Choroid plexus epithelial cell (primary cell): Measurements from ENCODE around the gene ABCB8.

Experiments used
- DNase-seq: peaks from one replicate; pipeline ENCODE4 v3.0.0-alpha.2; 2010; ENCODE audit warnings: low read depth
- H3K4me3 ChIP-seq: 2 replicates; pipeline ENCODE4 v1.5.1; 2011; ENCODE audit warnings: low read depth, mild to moderate bottlenecking, control low read depth, low read length, moderate library complexity
- TF ChIP-seq, protein P1 (sequence below): conservative IDR thresholded peaks from 2 replicates; pipeline ENCODE4 v1.5.1; 2011; ENCODE audit warnings: low read depth, mild to moderate bottlenecking, control low read depth, inconsistent platforms, low read length, moderate library complexity

Gene ABCB8

DNA sequence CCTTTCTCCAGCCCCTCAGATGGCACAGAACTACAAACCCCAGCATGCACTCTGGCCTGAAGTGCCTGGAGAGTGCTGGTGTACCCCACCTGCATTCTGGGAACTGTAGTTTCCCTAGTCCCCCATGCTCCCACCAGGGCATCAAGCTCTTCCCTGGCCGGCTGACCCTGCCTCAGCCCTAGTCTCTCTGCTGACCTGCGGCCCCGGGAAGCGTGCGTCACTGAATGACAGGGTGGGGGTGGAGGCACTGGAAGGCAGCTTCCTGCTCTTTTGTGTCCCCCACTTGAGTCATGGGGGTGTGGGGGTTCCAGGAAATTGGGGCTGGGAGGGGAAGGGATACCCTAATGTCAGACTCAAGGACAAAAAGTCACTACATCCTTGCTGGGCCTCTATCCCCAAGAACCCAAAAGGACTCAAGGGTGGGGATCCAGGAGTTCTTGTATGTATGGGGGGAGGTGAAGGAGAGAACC lies 35.4 kb upstream of the ABCB8 start:
- TF ChIP-seq, protein P1, sequence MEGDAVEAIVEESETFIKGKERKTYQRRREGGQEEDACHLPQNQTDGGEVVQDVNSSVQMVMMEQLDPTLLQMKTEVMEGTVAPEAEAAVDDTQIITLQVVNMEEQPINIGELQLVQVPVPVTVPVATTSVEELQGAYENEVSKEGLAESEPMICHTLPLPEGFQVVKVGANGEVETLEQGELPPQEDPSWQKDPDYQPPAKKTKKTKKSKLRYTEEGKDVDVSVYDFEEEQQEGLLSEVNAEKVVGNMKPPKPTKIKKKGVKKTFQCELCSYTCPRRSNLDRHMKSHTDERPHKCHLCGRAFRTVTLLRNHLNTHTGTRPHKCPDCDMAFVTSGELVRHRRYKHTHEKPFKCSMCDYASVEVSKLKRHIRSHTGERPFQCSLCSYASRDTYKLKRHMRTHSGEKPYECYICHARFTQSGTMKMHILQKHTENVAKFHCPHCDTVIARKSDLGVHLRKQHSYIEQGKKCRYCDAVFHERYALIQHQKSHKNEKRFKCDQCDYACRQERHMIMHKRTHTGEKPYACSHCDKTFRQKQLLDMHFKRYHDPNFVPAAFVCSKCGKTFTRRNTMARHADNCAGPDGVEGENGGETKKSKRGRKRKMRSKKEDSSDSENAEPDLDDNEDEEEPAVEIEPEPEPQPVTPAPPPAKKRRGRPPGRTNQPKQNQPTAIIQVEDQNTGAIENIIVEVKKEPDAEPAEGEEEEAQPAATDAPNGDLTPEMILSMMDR: no peak
- no peak overlapping the region for H3K4me3 ChIP-seq
- peak; percentile 63 for DNase-seq

DNA sequence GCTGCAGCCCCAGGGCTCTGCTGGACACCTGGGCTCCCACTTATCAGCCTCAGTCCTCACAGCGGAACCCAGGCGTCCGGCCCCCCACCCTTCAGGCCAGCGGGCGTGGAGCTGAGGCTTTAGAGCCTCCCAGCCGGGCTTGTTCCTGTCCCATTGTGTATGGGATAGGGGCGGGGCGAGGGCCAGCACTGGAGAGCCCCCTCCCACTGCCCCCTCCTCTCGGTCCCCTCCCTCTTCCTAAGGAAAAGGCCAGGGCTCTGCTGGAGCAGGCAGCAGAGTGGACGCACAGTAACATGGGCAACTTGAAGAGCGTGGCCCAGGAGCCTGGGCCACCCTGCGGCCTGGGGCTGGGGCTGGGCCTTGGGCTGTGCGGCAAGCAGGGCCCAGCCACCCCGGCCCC lies 34.7 kb upstream of the ABCB8 start:
- DNase-seq: no peak
- no peak overlapping the region for H3K4me3 ChIP-seq
- TF ChIP-seq, protein P1: no peak

DNA sequence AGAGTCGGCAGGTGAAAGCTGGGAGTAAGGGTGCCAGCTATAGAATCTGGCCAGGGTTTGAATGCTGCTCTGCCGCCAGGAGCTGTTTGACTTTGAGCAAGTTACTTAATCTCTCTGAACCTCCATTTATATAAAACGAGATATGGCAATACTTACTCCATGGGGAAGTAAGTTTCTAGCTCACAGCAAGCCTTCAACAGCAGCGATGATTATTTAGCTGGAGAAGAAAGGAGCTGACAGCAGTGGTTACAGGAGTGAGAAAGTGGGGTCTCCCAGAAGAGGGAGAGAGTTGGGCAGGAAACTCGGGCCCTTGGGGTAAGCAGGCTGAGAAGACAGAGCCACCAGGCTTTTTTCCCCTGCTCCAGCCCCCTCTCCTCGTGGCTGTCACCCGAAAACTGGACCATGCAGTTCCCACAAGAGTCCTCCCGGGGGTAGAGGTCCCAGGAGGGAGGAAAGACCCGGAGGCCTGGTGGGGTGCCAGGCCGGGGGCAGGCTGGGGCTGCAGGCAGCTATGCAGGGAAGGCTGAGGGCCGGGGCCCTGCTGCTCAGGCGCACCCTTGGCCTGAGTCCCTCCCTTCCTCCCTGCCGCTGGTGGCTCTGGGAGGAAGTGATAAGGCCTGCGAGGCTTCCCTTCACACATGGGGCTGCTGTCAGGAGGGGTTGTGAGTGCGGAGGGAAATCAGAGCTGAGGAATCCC lies 34.0 kb upstream of the ABCB8 start:
- TF ChIP-seq, protein P1: no peak
- H3K4me3 ChIP-seq: no peak overlapping the region
- no peak for DNase-seq

DNA sequence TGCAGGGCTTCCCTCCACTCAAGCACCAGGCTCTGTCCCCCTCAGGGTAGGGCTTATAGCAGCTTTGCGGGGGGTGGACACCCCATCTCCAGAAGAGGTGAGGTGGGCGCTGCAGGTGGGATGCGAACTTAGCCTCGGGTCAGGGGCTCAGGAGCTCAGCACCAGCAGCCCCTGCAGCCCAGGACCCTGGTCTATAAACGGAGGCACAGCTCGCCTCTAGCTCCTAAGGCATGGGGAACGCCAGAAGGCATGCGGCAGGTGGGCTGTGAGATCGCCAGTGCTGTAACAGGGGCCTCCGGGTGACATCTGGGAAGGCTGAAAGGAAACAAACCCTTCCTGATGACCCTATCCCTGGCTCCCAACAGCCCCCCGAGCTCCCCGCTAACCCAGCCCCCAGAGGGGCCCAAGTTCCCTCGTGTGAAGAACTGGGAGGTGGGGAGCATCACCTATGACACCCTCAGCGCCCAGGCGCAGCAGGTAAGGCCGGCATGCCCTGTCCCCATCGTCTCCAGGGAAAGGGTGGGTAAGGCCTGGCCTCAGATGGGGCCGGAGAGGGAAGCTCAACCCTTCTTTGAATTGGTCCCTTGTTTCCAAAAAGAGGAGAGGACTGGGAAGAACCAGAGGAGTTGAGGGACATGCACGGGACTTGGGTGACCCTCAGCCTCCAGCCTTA lies 33.3 kb upstream of the ABCB8 start:
- no peak for DNase-seq
- H3K4me3 ChIP-seq: no peak overlapping the region
- TF ChIP-seq, protein P1: no peak

DNA sequence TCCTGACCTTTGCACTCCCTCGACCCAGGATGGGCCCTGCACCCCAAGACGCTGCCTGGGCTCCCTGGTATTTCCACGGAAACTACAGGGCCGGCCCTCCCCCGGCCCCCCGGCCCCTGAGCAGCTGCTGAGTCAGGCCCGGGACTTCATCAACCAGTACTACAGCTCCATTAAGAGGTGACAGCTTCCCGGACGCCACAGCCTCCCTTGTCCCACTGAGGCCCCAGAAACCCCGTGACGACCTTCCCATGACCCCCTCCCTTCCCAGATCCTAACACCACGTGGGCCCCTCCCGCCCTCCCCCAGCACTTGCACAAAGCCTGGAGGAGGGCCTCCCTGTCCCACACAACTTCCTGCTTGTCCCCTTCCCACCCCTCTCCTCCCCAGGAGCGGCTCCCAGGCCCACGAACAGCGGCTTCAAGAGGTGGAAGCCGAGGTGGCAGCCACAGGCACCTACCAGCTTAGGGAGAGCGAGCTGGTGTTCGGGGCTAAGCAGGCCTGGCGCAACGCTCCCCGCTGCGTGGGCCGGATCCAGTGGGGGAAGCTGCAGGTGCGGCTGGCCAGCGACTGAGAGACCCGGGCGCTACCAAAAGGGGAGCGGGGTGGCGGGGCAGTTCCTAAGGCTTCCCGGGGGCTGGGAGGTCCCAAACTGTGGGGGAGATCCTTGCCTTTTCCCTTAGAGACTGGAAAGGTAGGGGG lies 31.7 kb upstream of the ABCB8 start:
- DNase-seq: no peak
- TF ChIP-seq, protein P1: no peak
- H3K4me3 ChIP-seq: no peak overlapping the region

DNA sequence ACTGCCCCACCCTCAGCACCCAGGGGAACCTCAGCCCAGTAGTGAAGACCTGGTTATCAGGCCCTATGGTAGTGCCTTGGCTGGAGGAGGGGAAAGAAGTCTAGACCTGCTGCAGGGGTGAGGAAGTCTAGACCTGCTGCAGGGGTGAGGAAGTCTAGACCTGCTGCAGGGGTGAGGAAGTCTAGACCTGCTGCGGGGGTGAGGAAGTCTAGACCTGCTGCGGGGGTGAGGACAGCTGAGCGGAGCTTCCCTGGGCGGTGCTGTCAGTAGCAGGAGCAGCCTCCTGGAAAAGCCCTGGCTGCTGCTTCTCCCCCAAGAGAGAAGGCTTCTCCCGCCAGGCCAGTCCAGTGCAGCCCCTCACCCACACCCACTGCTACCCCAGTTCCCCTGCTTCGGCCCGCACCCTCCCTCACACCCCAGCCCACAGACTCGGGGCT lies 31.2 kb upstream of the ABCB8 start:
- TF ChIP-seq, protein P1: no peak
- no peak overlapping the region for H3K4me3 ChIP-seq
- DNase-seq: no peak
